Measurements from ENCODE around the gene PPARD.

GRCh38 chr6:35311390-35312075, 30.8 kb upstream of the PPARD start:
- TF ChIP-seq CTCF (conservative IDR thresholded peaks at IDR 0.05), result no peak
- TF ChIP-seq EZH2 (IDR thresholded peaks at IDR 0.05; ENCODE audit: low read depth), result no peak

Measured in PC-9 (cell line).